ENCODE results near the gene ATP8A1. TPM values are rescaled to one million over a fixed set of nuclear protein-coding genes. Genes with fewer than 3 reads are reported as not detected.
"Not testable (repeated sequence)": the region's sequence is repeated elsewhere in the genome, so short reads cannot be mapped to it uniquely, and the experiment has no call there.

The ATP8A1 gene
- polyA plus RNA-seq, 4 donors: 5.1 to 90.1 (median 9.4) TPM

DNA sequence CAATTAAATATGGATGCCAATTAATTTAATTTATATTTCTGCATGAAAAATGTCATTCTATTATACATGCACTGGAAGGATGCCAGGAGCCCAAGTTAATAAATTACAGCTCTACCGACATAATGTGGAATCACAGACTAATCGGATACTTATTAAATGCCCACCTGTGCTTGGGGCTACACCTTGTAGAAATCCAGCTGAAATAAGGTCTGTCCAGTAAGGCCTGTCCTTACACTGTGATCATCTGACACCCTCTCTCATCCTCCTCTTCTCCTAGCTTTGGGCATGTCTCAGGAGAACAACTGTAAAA is 265.6 kb downstream of the ATP8A1 start:
- Histone ChIP-seq H3K27ac (ENCODE audit: low read depth in 1 of 3, low read length in 2 of 3) (no peak overlapping the region), H3K4me3 (ENCODE audit: low read depth in 1 of 3, low read length in 3 of 3) (no peak overlapping the region), H3K9me3 (ENCODE audit: control insufficient read depth in 2 of 2, insufficient read depth in 1 of 2, low read depth in 1 of 2, low read length in 1 of 2) (no peaks in the 10 kb centered on the region), H3K4me1 (ENCODE audit: control insufficient read depth in 3 of 3, insufficient read depth in 2 of 3, low read depth in 1 of 3, low read length in 2 of 3) (peaks cover 0 to 1% (median 0%) of the 10 kb centered on the region in 3 donors), H3K27me3 (ENCODE audit: control insufficient read depth in 3 of 3, insufficient read depth in 3 of 3, low read length in 3 of 3) (peaks cover 0 to 19% (median 1%) of the 10 kb centered on the region in 3 donors), H3K36me3 (ENCODE audit: control insufficient read depth in 3 of 3, insufficient read depth in 2 of 3, low read depth in 1 of 3, low read length in 3 of 3) (no peaks in the 10 kb centered on the region)
- FAIRE-seq (no peak), DNase-seq (peak in 1 of 2 donors; percentile 23)
- 27 to 58% (median 31%) methylated on average over 2 of the region's 2 CpGs for WGBS, 3 donors

DNA sequence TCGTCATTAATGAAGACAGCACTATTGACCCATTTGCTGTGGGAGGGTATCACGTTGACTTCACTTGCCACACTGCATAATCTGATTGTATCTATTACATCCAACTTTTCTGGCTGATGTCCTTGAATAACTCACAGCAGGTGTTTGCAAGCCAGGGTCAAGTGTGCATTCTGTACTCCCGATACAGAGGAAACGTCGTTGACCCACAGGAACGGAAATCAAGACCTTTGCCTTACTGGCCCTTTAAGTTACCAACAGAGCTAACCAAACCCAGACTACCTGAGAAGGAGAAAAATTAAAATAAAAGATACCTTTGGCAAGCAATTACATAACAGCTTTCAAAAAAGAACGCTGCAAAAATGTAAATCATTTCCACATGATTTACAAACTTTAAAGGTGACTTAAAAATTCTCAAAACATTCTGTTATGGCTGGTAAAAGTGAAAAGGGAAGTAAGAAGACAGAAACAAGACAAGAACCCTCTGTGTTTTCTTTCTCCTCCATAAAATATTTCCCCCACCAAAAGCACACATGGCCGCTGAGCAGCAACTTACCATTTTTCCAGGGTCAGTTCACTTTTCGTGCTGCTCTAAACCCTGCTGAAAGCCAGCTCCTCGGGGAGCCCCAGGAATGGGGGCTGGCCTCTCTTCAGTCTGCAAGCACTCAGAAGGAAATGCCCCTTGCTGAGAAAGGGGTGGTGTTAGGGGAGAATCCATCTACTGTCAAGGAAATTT is 266.1 kb downstream of the ATP8A1 start:
- Histone ChIP-seq H3K36me3 (ENCODE audit: control insufficient read depth in 3 of 3, insufficient read depth in 2 of 3, low read depth in 1 of 3, low read length in 3 of 3) (no peaks in the 10 kb centered on the region), H3K4me1 (ENCODE audit: control insufficient read depth in 3 of 3, insufficient read depth in 2 of 3, low read depth in 1 of 3, low read length in 2 of 3) (no peaks in the 10 kb centered on the region), H3K27me3 (ENCODE audit: control insufficient read depth in 3 of 3, insufficient read depth in 3 of 3, low read length in 3 of 3) (peaks cover 0 to 16% (median 0%) of the 10 kb centered on the region in 3 donors), H3K9me3 (ENCODE audit: control insufficient read depth in 2 of 2, insufficient read depth in 1 of 2, low read depth in 1 of 2, low read length in 1 of 2) (no peaks in the 10 kb centered on the region), H3K4me3 (ENCODE audit: low read depth in 1 of 3, low read length in 3 of 3) (no peak overlapping the region), H3K27ac (ENCODE audit: low read depth in 1 of 3, low read length in 2 of 3) (no peak overlapping the region)
- DNase-seq (peak in 1 of 2 donors; percentile 9), FAIRE-seq (no peak)
- 18 to 50% (median 21%) methylated on average over 10 of the region's 10 CpGs for WGBS, 3 donors

DNA sequence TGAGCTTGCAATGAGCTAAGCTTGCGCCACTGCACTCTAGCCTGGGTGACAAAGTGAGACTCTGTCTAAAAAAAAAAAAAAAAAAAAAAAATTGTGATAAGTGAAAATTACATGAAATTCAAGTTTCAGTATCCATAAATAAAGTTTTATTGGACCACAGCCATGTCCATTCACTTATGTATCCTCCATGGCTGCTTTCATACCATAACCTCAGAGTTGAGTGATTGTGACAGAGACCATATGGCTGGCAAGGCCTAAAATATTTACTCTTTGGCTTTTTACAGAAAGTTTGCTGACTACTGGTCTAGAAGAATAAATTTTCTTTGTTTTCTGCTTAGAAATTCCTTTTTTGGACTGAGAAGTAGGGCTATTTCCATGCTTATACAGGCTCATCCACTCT is 271.4 kb downstream of the ATP8A1 start:
- H3K4me1 ChIP-seq (ENCODE audit: control insufficient read depth in 3 of 3, insufficient read depth in 2 of 3, low read depth in 1 of 3, low read length in 2 of 3): no peaks in the 10 kb centered on the region
- H3K9me3 ChIP-seq (ENCODE audit: control insufficient read depth in 2 of 2, insufficient read depth in 1 of 2, low read depth in 1 of 2, low read length in 1 of 2): no peaks in the 10 kb centered on the region
- no peaks in the 10 kb centered on the region for H3K27me3 ChIP-seq (ENCODE audit: control insufficient read depth in 3 of 3, insufficient read depth in 3 of 3, low read length in 3 of 3)
- H3K36me3 ChIP-seq (ENCODE audit: control insufficient read depth in 3 of 3, insufficient read depth in 2 of 3, low read depth in 1 of 3, low read length in 3 of 3): no peaks in the 10 kb centered on the region
- no peak overlapping the region for H3K4me3 ChIP-seq (ENCODE audit: low read depth in 1 of 3, low read length in 3 of 3)
- FAIRE-seq (no peak), DNase-seq (no peak)
- WGBS, 3 donors: 83 to 100% (median 91%) methylated on average over 1 of the region's 1 CpG
- no peak overlapping the region for H3K27ac ChIP-seq (ENCODE audit: low read depth in 1 of 3, low read length in 2 of 3)

DNA sequence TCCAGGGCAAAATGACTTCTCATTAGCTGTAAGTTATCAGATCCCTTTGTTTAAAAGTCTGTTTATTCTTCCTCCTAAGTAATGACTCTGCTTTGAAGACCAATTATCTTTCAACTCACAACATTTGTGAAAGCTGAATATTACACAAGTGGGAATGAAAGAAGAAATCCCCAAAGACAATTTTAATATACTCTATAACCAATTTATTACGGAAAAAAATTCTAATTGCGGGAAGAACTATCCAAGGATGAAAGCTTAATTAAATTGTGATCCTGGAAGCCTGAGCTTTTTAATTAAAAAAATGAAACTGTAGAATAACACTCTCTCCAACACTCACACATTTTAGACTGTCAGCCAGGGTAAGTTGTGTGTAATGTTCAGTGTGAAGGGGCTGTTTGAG is 275.2 kb downstream of the ATP8A1 start:
- no peaks in the 10 kb centered on the region for H3K4me1 ChIP-seq (ENCODE audit: control insufficient read depth in 3 of 3, insufficient read depth in 2 of 3, low read depth in 1 of 3, low read length in 2 of 3)
- peaks cover 0 to 2% of the 10 kb centered on the region in 2 donors for H3K9me3 ChIP-seq (ENCODE audit: control insufficient read depth in 2 of 2, insufficient read depth in 1 of 2, low read depth in 1 of 2, low read length in 1 of 2)
- no peak overlapping the region for H3K27ac ChIP-seq (ENCODE audit: low read depth in 1 of 3, low read length in 2 of 3)
- 92 to 97% (median 94%) methylated on average over 2 of the region's 2 CpGs for WGBS, 3 donors
- H3K36me3 ChIP-seq (ENCODE audit: control insufficient read depth in 3 of 3, insufficient read depth in 2 of 3, low read depth in 1 of 3, low read length in 3 of 3): no peaks in the 10 kb centered on the region
- no peak overlapping the region for H3K4me3 ChIP-seq (ENCODE audit: low read depth in 1 of 3, low read length in 3 of 3)
- no peak for FAIRE-seq
- DNase-seq: no peak
- no peaks in the 10 kb centered on the region for H3K27me3 ChIP-seq (ENCODE audit: control insufficient read depth in 3 of 3, insufficient read depth in 3 of 3, low read length in 3 of 3)

DNA sequence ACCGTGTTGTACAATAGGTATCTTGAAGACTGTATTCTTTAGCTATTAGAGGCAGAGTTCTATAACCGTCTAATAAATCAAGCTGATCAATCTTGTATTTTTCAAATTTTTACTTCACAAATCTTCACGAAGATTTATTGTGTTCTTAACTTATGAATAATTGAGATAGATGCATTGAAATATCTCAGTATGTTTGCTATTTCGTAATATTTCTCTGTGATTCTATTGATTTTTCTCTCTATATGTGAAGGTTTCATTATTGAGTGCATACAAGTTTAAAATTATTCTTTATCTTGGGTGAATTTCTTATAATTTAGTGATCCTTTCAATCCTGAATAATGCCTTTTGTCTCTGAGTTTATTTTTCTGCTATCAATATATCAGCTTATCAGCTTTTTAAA is 279.4 kb downstream of the ATP8A1 start:
- H3K4me1 ChIP-seq (ENCODE audit: control insufficient read depth in 3 of 3, insufficient read depth in 2 of 3, low read depth in 1 of 3, low read length in 2 of 3): no peaks in the 10 kb centered on the region
- H3K9me3 ChIP-seq (ENCODE audit: control insufficient read depth in 2 of 2, insufficient read depth in 1 of 2, low read depth in 1 of 2, low read length in 1 of 2): peaks cover 0 to 2% of the 10 kb centered on the region in 2 donors
- H3K27me3 ChIP-seq (ENCODE audit: control insufficient read depth in 3 of 3, insufficient read depth in 3 of 3, low read length in 3 of 3): peaks cover 0 to 4% (median 0%) of the 10 kb centered on the region in 3 donors
- H3K4me3 ChIP-seq (ENCODE audit: low read depth in 1 of 3, low read length in 3 of 3): no peak overlapping the region
- DNase-seq: no peak
- H3K27ac ChIP-seq (ENCODE audit: low read depth in 1 of 3, low read length in 2 of 3): no peak overlapping the region
- 75 to 85% (median 77%) methylated on average over 4 of the region's 4 CpGs for WGBS, 3 donors
- no peak for FAIRE-seq
- no peaks in the 10 kb centered on the region for H3K36me3 ChIP-seq (ENCODE audit: control insufficient read depth in 3 of 3, insufficient read depth in 2 of 3, low read depth in 1 of 3, low read length in 3 of 3)

DNA sequence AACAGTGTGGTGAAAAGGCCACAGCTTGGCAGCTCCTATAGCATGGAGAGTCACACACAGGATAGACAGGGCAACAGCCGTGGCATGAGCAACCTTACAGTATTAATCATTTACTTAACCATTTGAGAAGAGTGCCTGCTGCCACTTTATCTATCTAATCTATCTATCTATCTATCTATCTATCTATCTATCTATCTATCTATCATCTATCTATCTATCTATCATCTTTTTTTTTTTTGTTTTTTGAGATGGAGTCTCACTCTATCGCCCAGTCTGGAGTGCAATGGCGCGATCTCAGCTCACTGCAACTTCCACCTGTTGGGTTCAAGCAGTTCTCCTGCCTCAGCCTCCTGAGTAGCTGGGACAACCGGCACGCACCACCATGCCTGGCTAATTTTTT is 284.6 kb downstream of the ATP8A1 start:
- WGBS, 3 donors: 87 to 93% (median 88%) methylated on average over 6 of the region's 6 CpGs
- not testable (repeated sequence) for DNase-seq; H3K9me3 ChIP-seq (ENCODE audit: control insufficient read depth in 2 of 2, insufficient read depth in 1 of 2, low read depth in 1 of 2, low read length in 1 of 2); H3K27me3 ChIP-seq (ENCODE audit: control insufficient read depth in 3 of 3, insufficient read depth in 3 of 3, low read length in 3 of 3); H3K36me3 ChIP-seq (ENCODE audit: control insufficient read depth in 3 of 3, insufficient read depth in 2 of 3, low read depth in 1 of 3, low read length in 3 of 3); FAIRE-seq; H3K27ac ChIP-seq (ENCODE audit: low read depth in 1 of 3, low read length in 2 of 3); H3K4me3 ChIP-seq (ENCODE audit: low read depth in 1 of 3, low read length in 3 of 3); H3K4me1 ChIP-seq (ENCODE audit: control insufficient read depth in 3 of 3, insufficient read depth in 2 of 3, low read depth in 1 of 3, low read length in 2 of 3)

DNA sequence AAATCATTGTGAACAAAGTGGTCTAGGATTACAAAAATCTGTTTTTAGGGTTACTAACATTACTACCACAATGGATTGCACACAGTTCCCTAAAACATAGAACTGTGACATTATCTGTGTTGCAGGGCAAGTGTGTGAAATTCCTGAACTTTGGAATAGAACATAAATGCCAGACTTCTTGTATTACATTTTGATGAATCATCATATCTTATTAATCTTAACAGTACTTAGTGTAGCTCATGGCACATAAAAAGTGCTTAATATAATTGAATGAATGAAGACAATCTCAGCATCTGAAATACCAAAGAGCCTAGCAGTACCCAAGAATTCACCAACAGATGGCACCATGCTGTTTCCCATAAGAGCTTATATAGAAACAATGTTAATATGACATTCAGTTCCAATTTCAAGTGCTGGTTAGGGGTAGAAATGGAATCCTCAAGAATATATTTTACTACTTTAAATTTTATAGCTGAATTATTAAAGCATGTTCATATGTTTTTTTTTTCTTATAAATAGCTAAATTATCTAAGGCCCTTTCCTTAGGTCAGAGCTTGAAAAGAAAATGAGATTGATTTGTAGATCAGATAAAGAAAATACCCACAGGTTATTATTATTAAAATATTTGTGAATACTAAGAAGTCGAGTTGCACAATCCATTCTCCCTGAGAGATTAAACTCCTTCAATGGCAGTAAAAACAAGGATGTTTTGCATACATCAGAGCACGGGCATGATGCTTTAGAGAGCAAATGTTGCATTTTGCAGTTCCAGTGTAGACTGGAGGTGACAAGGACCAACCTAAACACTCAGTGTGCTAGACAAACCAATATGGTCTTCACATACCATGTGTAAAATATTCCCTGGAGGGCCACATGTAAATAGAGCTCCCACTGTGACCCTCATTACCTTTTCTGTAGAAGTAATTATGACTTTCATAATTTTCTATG is 285.3 kb downstream of the ATP8A1 start:
- H3K4me1 ChIP-seq (ENCODE audit: control insufficient read depth in 3 of 3, insufficient read depth in 2 of 3, low read depth in 1 of 3, low read length in 2 of 3): no peaks in the 10 kb centered on the region
- no peak overlapping the region for H3K4me3 ChIP-seq (ENCODE audit: low read depth in 1 of 3, low read length in 3 of 3)
- no peaks in the 10 kb centered on the region for H3K9me3 ChIP-seq (ENCODE audit: control insufficient read depth in 2 of 2, insufficient read depth in 1 of 2, low read depth in 1 of 2, low read length in 1 of 2)
- FAIRE-seq (no peak), DNase-seq (peak; percentile 53 to 65)
- no peak overlapping the region for H3K27ac ChIP-seq (ENCODE audit: low read depth in 1 of 3, low read length in 2 of 3)
- H3K27me3 ChIP-seq (ENCODE audit: control insufficient read depth in 3 of 3, insufficient read depth in 3 of 3, low read length in 3 of 3): peaks cover 0 to 4% (median 0%) of the 10 kb centered on the region in 3 donors
- H3K36me3 ChIP-seq (ENCODE audit: control insufficient read depth in 3 of 3, insufficient read depth in 2 of 3, low read depth in 1 of 3, low read length in 3 of 3): no peaks in the 10 kb centered on the region
- WGBS, 3 donors: 47 to 60% (median 48%) methylated on average over 2 of the region's 2 CpGs

DNA sequence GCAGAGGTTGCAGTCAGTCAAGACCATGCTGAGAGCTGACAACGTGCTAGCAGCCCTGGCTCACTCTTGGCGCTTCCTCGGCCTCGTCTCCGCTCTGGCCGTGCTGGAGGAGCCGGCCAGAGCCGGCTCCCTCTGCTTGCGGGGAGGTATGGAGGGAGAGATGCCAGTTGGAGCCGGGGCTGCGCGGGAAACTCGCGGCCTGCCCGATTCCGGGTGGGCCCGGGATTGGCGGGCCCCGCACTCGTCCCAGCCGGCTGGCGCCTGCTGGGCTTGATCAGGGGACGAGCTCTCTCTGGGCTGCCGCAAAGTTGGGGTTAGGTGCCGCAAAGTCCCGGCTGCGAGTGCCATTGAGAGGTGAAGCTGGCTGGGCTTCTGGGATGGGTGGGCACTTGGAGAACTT is 287.4 kb downstream of the ATP8A1 start:
- Histone ChIP-seq H3K9me3 (ENCODE audit: control insufficient read depth in 2 of 2, insufficient read depth in 1 of 2, low read depth in 1 of 2, low read length in 1 of 2) (no peaks in the 10 kb centered on the region), H3K4me3 (ENCODE audit: low read depth in 1 of 3, low read length in 3 of 3) (no peak overlapping the region), H3K27ac (ENCODE audit: low read depth in 1 of 3, low read length in 2 of 3) (no peak overlapping the region), H3K36me3 (ENCODE audit: control insufficient read depth in 3 of 3, insufficient read depth in 2 of 3, low read depth in 1 of 3, low read length in 3 of 3) (no peaks in the 10 kb centered on the region), H3K27me3 (ENCODE audit: control insufficient read depth in 3 of 3, insufficient read depth in 3 of 3, low read length in 3 of 3) (no peaks in the 10 kb centered on the region), H3K4me1 (ENCODE audit: control insufficient read depth in 3 of 3, insufficient read depth in 2 of 3, low read depth in 1 of 3, low read length in 2 of 3) (no peaks in the 10 kb centered on the region)
- no peak for FAIRE-seq
- WGBS, 3 donors: 94 to 97% (median 94%) methylated on average over 20 to 27 of the region's 27 CpGs
- DNase-seq: no peak
